Lower lobe of right lung (tissue), 2 donors: ENCODE data around the gene RAB35. TPM values are rescaled to one million over a fixed set of nuclear protein-coding genes. Genes with fewer than 3 reads are reported as not detected.

Experiments used
- ATAC-seq, 2 donors: fragments of 200-7000 bp; cut with Tn5 transposase; one replicate each; pipeline ENCODE4 v1.9.1; 2020 to 2022; ENCODE audit warnings: mild to moderate bottlenecking in 2 of 2, moderate library complexity in 2 of 2
- DNase-seq: peaks from one replicate; pipeline ENCODE4 v3.0.0-alpha.2; 2020
- H3K27ac ChIP-seq: fragments of 200-600 bp; one replicate; pipeline ENCODE4 v1.8.0; 2022
- H3K27me3 ChIP-seq: fragments of 200-600 bp; one replicate; pipeline ENCODE4 v1.8.0; 2022; ENCODE audit warnings: low read depth
- H3K36me3 ChIP-seq: fragments of 200-600 bp; one replicate; pipeline ENCODE4 v1.8.0; 2022; ENCODE audit warnings: mild to moderate bottlenecking
- H3K4me1 ChIP-seq: fragments of 200-600 bp; one replicate; pipeline ENCODE4 v1.8.0; 2022
- H3K4me3 ChIP-seq: fragments of 200-600 bp; one replicate; pipeline ENCODE4 v1.8.0; 2022; ENCODE audit warnings: mild to moderate bottlenecking
- H3K9me3 ChIP-seq: fragments of 200-600 bp; one replicate; pipeline ENCODE4 v1.8.0; 2022
- CTCF ChIP-seq: fragments of 200-600 bp; IDR thresholded peaks from one replicate; pipeline ENCODE4 v1.8.0; 2022; ENCODE audit warnings: antibody characterized with exemption, mild to moderate bottlenecking
- intact Hi-C: fragments of 100-400 bp; cut with DNase I; formaldehyde crosslinking; loops from one replicate; pipeline ENCODE4 v1.11.0; 2022
- total RNA-seq: library from RNA; stranded (reverse); fragmentation: NEBNext Ultra II Directional; extraction: Animal tissue kit (Norgen Biotek cat#: 25700); gene quantifications from one replicate; pipeline ENCODE4 v1.2.1, GENCODE V29; 2021
- donor health status: DM: no; HTN: yes; CAD: no; lungs with severe emphysema.

Gene RAB35
- total RNA-seq, 1 donor from 2014 or later: 48.2 TPM

- Histone ChIP-seq H3K27me3 (no peaks in the 10 kb centered on the region), H3K4me3 (no peak overlapping the region), H3K27ac (no peak overlapping the region), H3K4me1 (no peaks in the 10 kb centered on the region), H3K36me3 (peaks cover 100% of the 10 kb centered on the region), H3K9me3 (no peaks in the 10 kb centered on the region)
- TF ChIP-seq CTCF: no peak
- ATAC-seq: no peak
- no peak for DNase-seq
- intact Hi-C loops: no loop called here
Observed at GRCh38 chr12:120140603-120141002, 24.1 kb upstream of the RAB35 start.

- TF ChIP-seq CTCF: no peak
- H3K4me3 ChIP-seq: no peak overlapping the region
- H3K27ac ChIP-seq: no peak overlapping the region
- H3K4me1 ChIP-seq: no peaks in the 10 kb centered on the region
- DNase-seq (no peak), ATAC-seq (no peak)
- H3K9me3 ChIP-seq: no peaks in the 10 kb centered on the region
- H3K27me3 ChIP-seq: no peaks in the 10 kb centered on the region
- H3K36me3 ChIP-seq: peaks cover 100% of the 10 kb centered on the region
- intact Hi-C loops: no loop called here
Observed at GRCh38 chr12:120139958-120140357, 23.4 kb upstream of the RAB35 start.

- Histone ChIP-seq H3K36me3 (peaks cover 100% of the 10 kb centered on the region), H3K4me3 (no peak overlapping the region), H3K4me1 (no peaks in the 10 kb centered on the region), H3K27ac (no peak overlapping the region), H3K27me3 (no peaks in the 10 kb centered on the region), H3K9me3 (no peaks in the 10 kb centered on the region)
- intact Hi-C loops: no loop called here
- TF ChIP-seq CTCF: no peak
- ATAC-seq (no peak), DNase-seq (no peak)
Observed at GRCh38 chr12:120138366-120138765, 21.8 kb upstream of the RAB35 start.

- H3K27ac ChIP-seq: no peak overlapping the region
Observed at GRCh38 chr12:120137833-120138232, 21.3 kb upstream of the RAB35 start.

GRCh38 chr12:120136093-120136770 lies 19.7 kb upstream of the RAB35 start:
- Histone ChIP-seq H3K4me3 (no peak overlapping the region), H3K4me1 (no peaks in the 10 kb centered on the region), H3K9me3 (no peaks in the 10 kb centered on the region), H3K36me3 (peaks cover 100% of the 10 kb centered on the region), H3K27ac (no peak overlapping the region), H3K27me3 (no peaks in the 10 kb centered on the region)
- TF ChIP-seq CTCF: no peak
- DNase-seq (no peak), ATAC-seq (no peak)
- intact Hi-C loops: no loop called here

More at GRCh38 chr12:120137833-120138232, 21.3 kb upstream of the RAB35 start:
- TF ChIP-seq CTCF: no peak
- Histone ChIP-seq H3K4me3 (no peak overlapping the region), H3K27me3 (no peaks in the 10 kb centered on the region), H3K36me3 (peaks cover 100% of the 10 kb centered on the region), H3K9me3 (no peaks in the 10 kb centered on the region), H3K4me1 (no peaks in the 10 kb centered on the region)
- ATAC-seq (no peak), DNase-seq (no peak)
- intact Hi-C loops: no loop called here
